Dermis microvascular lymphatic vessel endothelial cell (primary cell): ENCODE measurements around the gene ENTHD1. TPM values are rescaled to one million over a fixed set of nuclear protein-coding genes. Genes with fewer than 3 reads are reported as not detected.
"Not testable (repeated sequence)": the region's sequence is repeated elsewhere in the genome, so short reads cannot be mapped to it uniquely, and the experiment has no call there.

Source experiments
- DNase-seq, 2 donors: peaks; one replicate each; pipeline versions ENCODE4 v3.0.0 to v3.0.0-alpha.2; 2010; ENCODE audit warnings: low read depth in 2 of 2
- total RNA-seq: library from RNA; depleted of rRNA; stranded (reverse); fragments of >200 nt; gene quantifications from 2 replicates; pipeline ENCODE4 v1.2.1, GENCODE V29; 2014

ENTHD1 gene
- total RNA-seq, 1 donor from 2014 or later: not detected

GRCh38 chr22:39846539-39846938 lies 47.0 kb downstream of the ENTHD1 start:
- not testable (repeated sequence) for DNase-seq

DNA sequence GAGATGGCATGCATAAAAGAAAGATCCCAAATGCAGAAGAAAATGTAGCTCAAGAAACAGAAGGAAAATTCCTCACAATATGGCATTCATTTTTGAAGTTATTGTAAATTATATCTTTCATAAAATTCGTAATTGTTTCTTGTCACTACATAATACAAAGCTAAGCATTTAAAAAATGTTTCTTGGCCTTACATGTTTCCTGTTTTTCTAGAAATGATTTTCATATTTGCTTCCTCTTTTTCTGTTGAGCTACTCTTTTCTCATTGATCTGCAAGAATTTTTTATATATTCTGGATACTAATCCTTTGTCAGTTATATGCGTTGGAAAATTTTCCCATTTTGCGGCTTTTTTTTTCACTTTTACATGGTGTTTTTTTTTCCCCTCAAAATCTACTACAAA lies 48.0 kb downstream of the ENTHD1 start:
- no peak for DNase-seq

DNA sequence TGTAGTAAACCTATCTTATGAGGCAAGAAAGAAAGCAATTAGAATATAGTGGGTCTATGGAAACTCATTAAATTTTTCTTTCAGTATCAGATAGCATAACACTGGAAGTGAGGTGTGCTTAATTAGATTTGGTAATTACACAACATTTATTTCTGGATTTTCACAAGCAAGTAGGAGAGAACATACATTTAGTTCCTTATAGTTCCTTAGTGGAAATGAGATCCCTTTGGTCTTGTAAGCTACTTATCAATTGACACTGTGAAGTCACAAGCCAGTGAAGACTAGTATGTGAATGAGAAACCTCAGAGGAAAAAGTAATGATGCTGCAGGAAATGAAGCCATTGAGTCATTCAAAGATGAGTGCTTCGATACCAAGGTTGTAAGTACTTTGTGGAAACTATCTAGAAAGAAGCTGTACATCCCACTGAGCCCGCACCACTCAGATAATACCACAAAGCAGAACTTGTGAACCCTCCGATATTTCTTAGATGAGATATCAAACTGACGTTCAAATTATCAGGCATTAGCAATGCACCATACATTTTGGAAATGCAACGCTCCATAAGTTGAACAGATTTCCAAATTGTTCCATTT lies 53.5 kb downstream of the ENTHD1 start:
- no peak for DNase-seq

DNA sequence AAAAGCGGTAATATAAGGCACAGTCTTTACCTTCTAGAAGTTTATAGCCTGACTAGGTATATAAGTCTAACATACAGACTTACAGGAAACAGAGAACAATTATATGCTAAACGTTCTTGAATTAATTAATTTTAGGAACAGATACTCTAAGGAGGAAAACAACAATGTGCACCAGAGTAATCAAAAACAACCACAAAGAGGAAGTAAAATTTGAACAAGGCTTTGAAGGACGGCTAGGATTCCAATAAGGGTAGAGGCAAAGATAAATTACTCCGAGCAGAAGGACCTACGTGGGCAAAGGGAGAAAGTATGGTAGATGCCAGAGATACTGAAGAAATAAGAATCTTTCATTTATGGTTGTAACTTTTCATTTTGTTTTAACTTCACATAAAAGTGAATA lies 54.4 kb downstream of the ENTHD1 start:
- no peak for DNase-seq

- no peak for DNase-seq
Observed at GRCh38 chr22:39833610-39834009, 60.0 kb downstream of the ENTHD1 start.

- no peak for DNase-seq
Observed at GRCh38 chr22:39833093-39833492, 60.5 kb downstream of the ENTHD1 start.

- no peak for DNase-seq
Observed at GRCh38 chr22:39832627-39833074, 60.9 kb downstream of the ENTHD1 start.

- DNase-seq: no peak
Observed at GRCh38 chr22:39825661-39826102, 67.9 kb downstream of the ENTHD1 start.

- no peak for DNase-seq
Observed at GRCh38 chr22:39821008-39821407, 72.6 kb downstream of the ENTHD1 start.

GRCh38 chr22:39820256-39820655 lies 73.3 kb downstream of the ENTHD1 start:
- DNase-seq: peak in 1 of 2 donors; percentile 70

- DNase-seq: no peak
Observed at GRCh38 chr22:39819429-39819828, 74.1 kb downstream of the ENTHD1 start.

DNA sequence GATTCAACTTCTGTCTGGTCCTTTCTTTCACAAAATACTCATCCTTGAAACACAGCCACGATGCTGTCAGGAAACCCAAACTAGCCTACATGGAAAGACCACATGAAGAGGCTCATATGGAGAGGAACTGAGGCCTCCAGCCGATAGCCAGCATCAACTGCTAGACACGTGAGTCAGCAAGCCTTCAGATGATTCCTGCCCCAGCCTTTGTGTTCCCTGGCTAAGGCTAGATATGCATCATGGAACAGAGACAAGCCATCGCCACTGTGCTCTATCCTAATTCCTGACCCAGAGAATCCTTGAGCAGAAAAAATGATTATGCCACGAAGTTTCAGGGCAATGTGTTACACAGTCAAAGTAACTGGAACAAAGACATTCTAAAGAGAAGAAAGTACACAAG lies 75.5 kb downstream of the ENTHD1 start:
- no peak for DNase-seq

GRCh38 chr22:39815932-39816331 lies 77.6 kb downstream of the ENTHD1 start:
- DNase-seq: no peak

DNA sequence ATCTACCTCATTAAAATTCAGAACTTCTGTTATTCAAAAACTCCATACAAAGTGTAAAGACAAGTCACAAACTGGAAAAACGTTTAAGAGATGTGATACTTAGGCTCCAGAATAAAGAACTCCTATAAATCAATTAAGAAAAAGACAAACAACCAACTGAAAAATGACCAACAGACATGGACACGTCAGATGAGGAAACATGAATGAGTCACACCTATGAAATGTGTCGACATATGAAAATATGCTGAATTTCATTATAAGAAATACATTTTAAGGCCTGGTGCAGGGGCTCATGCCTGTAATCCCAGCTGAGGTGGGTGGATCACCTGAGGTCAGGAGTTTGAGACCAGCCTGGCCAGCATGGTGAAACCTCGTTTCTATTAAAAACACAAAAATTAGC lies 78.7 kb downstream of the ENTHD1 start:
- peak in 1 of 2 donors; percentile 13 for DNase-seq

DNA sequence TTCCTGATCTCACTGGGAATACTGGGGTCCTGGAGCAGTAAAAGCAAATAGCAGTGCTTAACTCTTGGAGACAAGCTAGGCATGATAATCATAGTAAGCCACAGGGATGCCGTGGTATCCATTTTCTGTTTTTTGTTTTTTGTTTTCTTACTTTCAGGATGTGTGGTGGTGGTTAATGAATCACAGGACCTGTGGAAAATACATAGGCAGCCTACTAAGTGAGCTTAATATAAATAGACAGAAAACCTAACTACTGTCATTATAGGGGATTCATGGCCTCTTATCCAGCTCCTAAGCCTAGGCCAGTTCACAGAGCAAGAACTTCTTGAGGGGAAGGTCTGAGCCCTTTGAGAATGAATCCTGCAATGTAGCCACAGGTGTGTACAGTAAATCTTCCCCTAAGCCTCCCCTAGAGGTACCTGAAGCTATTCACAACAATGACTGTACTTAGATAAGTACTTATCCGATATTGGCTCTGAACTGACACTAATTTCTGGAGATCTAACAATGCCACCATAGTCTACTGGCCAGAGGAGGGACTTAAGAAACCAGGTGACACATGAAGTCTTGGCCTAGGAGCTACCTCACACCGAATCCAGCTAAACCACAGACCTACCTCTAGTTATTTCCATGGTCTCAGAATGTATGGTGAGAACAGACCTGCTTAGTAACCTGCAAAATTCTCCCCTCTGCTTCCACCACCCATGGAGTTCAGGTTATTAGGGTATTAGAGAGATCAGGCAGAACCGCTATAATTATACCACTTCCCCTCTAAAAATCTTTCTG lies 83.6 kb downstream of the ENTHD1 start:
- DNase-seq: no peak

GRCh38 chr22:39808081-39808480 lies 85.5 kb downstream of the ENTHD1 start:
- DNase-seq: peak; percentile 9 to 34

- no peak for DNase-seq
Observed at GRCh38 chr22:39806109-39806508, 87.5 kb downstream of the ENTHD1 start.

DNA sequence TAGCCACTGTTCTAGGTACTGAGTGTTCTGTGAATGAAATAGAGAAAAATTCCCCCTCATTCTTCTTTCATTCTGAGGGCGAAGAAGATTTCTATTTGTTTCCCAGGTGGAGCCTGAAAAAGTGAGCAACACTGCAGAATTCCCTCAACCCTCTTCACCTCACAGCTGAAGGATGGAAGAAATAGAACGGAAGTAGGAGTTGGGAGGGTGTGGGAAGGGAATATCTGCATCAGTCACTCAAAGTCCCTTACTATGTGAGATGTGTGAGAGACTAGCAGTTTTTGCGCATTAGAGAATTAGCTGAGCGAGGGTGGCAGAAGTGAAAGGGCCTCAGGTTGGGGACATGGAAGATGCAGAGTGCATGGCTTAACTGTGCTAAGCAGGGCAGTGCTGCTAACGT lies 88.4 kb downstream of the ENTHD1 start:
- no peak for DNase-seq

GRCh38 chr22:39802682-39803081 lies 90.9 kb downstream of the ENTHD1 start:
- no peak for DNase-seq

DNA sequence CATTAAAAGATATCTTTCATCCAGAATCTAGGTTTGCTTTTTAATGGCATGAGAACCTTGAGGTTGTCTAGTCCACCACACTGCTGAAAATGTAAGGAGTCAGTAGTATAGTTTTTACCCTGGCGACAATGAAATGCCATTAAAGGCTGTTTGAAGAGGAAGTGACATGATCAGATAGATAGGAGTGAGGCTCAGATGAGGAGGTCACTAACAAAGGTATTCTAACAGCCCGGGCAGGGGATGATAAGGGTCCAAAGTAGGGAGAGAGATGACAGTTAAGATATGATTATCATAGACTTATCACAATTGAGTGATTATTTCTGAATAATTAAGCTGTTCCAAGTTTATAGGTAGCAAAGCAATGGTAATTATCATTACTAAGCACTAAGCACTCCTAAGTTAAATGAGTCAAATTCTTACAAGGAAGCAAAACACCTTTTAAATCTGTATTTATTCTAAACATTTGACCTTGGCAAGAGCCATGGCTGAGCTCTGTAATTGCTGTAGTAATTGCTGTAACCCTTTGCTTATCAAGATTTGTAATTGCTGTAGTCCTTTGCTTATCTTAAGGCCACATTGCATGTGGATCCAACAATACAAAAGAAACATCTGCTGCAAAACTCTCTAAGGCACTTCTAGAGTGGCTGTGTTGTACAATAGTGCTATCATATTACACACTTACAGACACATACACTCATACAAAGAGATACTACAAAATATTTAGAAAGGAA lies 92.6 kb downstream of the ENTHD1 start:
- no peak for DNase-seq

DNA sequence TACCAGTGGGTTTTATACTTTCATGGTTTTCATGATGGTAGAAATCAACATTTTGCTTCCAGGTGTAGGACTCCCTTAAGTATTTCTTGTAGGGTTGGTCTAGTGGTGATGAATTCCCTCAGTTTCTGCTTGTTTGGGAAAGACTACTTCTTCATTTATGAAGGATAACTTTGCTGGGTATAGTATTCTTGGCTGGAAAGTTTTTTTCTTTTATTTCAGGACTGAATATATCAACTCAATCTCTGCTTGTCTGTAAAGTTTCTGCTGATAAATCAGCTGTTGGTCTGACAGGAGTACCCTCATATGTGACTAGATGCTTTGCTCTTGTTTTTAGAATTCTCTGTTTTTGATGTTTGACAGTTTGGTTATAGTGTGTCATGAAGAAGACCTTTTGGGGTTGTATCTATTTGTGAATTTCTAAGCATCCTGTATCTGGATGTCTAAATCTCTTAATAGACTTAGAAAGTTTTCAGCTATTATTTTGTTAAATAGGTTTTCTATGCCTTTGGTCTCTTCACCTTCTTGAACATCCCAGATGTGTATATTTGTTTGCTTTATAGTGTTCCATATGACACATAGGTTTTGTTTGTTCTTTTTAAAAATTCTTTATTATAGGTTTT lies 95.9 kb downstream of the ENTHD1 start:
- no peak for DNase-seq

DNA sequence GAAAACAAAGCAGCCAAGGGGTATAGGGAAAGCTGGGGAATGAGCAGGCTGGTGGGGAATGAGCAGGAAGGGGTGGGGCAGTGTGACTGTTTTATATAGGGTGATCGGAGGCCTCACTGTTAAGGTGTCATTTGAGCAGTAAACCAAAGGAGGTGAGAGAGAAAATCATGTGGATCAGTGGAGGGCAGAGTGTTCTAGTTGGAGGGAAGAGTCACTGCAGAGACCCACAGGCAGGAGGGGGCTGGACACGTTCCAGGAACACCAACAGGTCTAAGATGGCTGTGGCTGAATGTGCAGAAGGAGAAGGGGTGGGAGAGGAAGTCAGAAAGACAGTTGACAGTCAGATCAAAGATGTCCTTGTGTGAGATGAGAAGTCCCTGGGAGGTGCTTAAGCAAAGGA lies 103.8 kb downstream of the ENTHD1 start:
- DNase-seq: no peak
